ENCODE results near the gene KLC4.

- TF ChIP-seq CTCF (IDR thresholded peaks at IDR 0.05; ENCODE audit: borderline replicate concordance, extremely low read depth, low read length, poor library complexity, severe bottlenecking) = no peak
- no peak for TF ChIP-seq EZH2 (IDR thresholded peaks at IDR 0.05; ENCODE audit: borderline replicate concordance, low read depth, low read length, severe bottlenecking)
These were observed 8.4 kb upstream of the KLC4 start for GRCh38 chr6:43050981-43051380.
